ENCODE measurements around the gene PODXL2.
"Not testable (repeated sequence)": the region's sequence is repeated elsewhere in the genome, so short reads cannot be mapped to it uniquely, and the experiment has no call there.

PODXL2 gene

GRCh38 chr3:127675651-127676391 lies 46.8 kb downstream of the PODXL2 start:
- DNase-seq: no peak

- DNase-seq: no peak
Measured at GRCh38 chr3:127676456-127676855, 47.5 kb downstream of the PODXL2 start.

GRCh38 chr3:127676921-127677351 lies 48.0 kb downstream of the PODXL2 start:
- no peak for DNase-seq

GRCh38 chr3:127677541-127678314 lies 48.7 kb downstream of the PODXL2 start:
- DNase-seq: no peak

GRCh38 chr3:127678315-127678599 lies 49.3 kb downstream of the PODXL2 start:
- DNase-seq: no peak

GRCh38 chr3:127678611-127679533 lies 49.9 kb downstream of the PODXL2 start:
- DNase-seq: no peak

- DNase-seq: no peak
Measured at GRCh38 chr3:127679534-127680145, 50.7 kb downstream of the PODXL2 start.

- DNase-seq: no peak
Measured at GRCh38 chr3:127680146-127680661, 51.2 kb downstream of the PODXL2 start.

- no peak for DNase-seq
Measured at GRCh38 chr3:127680798-127681221, 51.8 kb downstream of the PODXL2 start.

GRCh38 chr3:127682175-127682554 lies 53.2 kb downstream of the PODXL2 start:
- not testable (repeated sequence) for DNase-seq

- DNase-seq: no peak
Measured at GRCh38 chr3:127682561-127682960, 53.6 kb downstream of the PODXL2 start.

GRCh38 chr3:127684871-127685707 lies 56.1 kb downstream of the PODXL2 start:
- DNase-seq: no peak

GRCh38 chr3:127685708-127686511 lies 56.9 kb downstream of the PODXL2 start:
- no peak for DNase-seq

GRCh38 chr3:127686512-127686894 lies 57.5 kb downstream of the PODXL2 start:
- DNase-seq: no peak

- DNase-seq: no peak
Measured at GRCh38 chr3:127687228-127687737, 58.3 kb downstream of the PODXL2 start.

- no peak for DNase-seq
Measured at GRCh38 chr3:127688022-127688415, 59.0 kb downstream of the PODXL2 start.

GRCh38 chr3:127688416-127689265 lies 59.7 kb downstream of the PODXL2 start:
- DNase-seq: no peak

GRCh38 chr3:127689266-127689860 lies 60.4 kb downstream of the PODXL2 start:
- no peak for DNase-seq

GRCh38 chr3:127690106-127690505 lies 61.1 kb downstream of the PODXL2 start:
- no peak for DNase-seq
